GM19467 (cell line): Measurements from ENCODE around the gene MRNIP.
"Not testable (repeated sequence)": the region's sequence is repeated elsewhere in the genome, so short reads cannot be mapped to it uniquely, and the experiment has no call there.

ENCODE experiments used
- ATAC-seq: cut with Tn5 transposase; IDR thresholded peaks from one replicate; pipeline ENCODE4 v1.9.1; 2021; ENCODE audit warnings: mild to moderate bottlenecking, moderate library complexity; ENCODE audit not compliant: unreplicated experiment

MRNIP gene

DNA sequence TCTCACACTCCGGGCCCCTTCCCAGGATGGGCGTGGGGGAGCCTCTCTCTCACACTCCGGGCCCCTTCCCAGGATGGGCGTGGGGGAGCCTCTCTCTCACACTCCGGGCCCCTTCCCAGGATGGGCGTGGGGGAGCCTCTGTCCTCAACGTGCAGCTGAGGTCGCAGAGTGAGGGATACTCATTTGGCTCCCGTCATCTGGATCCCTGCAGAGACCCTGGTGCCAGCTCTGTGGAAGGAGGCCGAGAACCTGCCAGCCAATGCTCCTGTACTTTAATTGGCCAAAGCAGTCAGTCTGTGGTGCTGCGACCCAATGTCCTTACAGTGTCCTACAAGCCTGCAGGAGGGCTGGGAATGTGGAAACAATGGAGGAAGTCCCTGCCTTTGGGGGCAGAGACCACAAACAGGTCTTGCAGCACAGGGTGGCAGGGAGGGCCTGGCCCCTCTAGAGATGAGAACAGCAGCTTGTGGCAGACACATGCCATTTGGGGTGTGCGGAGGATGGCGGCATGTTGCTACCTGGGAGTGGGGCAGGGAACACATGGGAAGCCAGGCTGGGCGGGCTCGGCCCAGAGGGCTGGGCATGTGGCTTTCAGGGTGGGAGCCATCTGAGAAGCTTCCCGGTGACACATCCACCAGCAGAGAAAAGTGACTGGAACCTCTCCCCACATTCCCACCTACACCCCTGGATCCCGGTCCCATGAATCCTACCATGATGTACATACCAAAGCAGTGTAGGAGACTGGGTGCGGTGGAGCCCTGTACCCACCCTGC, 13.6 kb upstream of the MRNIP start:
- ATAC-seq: no peak

DNA sequence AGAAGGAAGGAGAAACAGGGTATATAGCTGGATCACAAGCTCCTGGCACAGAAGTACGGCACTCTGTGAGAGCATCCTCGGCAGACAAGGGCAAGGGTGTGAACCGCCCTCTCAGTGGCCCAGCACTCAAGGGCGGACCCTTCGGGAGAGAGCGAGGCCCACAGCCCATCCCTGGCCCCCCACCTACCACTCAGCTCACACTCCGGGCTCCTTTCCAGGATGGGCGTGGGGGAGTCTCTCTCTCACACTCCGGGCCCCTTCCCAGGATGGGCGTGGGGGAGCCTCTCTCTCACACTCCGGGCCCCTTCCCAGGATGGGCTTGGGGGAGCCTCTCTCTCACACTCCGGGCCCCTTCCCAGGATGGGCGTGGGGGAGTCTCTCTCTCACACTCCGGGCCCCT, 12.9 kb upstream of the MRNIP start:
- ATAC-seq: not testable (repeated sequence)

DNA sequence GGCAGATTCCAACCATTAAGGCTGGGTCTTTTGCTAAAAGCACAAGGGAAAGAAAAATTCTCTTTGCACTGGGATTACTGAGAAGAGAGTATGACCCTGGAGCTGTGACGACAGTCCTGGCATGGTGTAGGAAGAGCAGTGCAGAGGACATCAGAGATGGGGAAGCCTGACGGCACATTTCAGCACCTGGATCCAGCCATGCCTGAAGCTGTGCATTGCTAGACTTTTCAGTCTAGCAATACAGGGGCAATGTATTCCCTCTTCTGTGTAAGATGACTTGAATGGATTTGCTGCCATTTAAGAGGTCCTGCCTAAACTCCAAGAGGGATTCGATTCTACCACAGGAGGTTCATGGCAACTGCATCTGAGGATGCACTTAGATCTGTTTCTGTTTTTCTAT, 12.3 kb upstream of the MRNIP start:
- ATAC-seq: no peak

DNA sequence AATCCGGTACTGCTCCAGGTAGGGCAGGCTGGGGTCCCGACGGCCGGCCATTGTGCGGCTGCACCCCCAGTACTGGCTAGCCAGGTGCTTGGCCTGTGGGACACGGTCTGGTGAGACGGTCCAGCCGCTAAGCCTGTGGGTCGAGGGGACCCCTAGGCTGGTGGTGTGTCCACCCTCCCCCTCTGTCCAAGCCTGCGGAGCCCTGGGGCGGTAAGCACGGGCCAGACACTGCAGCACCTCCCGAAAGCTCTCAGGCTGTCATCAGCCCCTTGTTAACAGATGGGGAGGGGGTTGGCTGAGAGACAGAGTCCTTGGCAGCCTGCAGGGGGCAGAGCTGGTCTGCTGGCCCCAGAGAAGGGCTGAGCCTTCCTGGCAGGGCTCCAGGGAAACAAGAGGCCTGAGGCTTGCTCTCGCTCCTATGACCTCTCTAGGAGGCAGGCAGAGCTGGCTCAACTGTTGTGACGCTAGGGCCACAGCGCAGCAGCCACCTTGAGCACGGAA, 11.8 kb upstream of the MRNIP start:
- ATAC-seq: no peak

DNA sequence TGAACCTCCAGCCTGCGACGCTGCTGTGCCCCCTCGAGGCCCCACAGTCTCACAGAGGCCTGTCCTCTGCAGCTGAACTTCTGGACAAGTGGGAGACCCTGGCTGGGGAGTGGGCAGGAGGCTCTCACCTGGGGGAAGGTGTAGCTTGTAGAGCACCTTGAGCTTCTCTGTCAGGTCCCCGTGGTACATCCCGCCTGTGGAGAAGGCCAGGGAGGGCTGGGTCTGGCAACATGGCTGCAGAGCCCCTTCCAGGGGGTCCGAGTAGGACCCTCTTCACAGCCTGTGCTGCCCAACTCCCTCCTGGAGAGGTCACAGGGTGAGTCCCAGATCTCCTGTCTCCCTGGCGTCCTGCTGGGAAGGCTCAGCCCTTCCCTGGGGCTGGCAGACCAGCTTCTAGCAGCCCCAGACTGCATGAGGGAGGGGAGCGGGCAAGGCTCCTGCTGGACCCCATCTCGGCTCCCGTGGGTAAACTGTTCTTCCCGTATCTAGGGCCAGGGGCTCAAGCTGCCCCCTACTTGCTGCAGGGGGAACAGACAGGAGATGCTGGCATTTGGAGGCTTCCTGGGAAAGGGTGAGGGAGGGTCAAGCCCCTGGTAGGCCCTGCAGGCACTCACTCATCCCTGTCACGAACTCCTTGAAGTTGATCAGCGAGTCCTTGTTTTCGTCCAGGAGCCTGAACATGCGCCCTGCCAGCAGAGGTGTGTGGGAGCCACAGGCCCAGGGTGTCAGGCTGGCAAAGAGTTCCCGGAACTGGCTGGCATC, 11.2 kb upstream of the MRNIP start:
- no peak for ATAC-seq

DNA sequence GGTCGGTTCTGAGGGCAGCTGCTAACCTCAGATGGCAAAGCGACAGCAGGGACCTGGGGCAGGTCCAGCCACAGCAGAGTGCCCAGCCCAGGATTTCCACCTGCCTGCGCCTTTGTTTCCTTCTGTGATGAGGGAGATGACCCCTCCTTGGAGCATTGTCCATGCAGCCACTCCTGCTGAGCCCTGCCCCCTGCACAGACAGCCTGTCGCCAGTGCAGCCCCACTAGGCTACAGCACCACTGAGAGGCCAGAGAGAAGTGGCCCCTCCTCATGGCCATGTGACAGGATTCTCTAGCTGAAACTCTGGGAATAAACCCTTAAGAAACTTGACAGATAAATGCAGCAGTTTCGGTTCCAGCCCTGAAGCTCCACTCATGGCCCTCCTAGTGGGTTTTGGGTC, 10.5 kb upstream of the MRNIP start:
- no peak for ATAC-seq

DNA sequence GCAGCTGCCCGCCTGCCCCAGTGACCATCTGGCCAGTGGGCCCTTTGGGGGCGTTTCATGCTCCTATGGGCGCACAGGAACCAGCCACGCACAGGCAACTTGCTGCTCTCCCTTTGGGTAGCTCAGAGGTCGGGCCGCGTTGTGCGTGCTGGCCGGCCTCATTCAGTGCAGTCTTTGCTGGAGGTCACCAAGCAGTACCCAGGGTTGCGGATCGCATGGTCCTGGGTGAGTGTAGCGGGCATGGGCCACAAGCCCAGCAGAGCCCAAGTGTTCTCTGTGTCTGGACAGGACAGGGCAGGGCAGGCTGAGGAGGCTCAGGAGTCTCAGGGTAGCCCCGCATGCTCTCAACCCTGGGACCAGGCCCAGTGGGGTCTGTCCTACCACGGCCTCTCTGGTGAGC, 9.9 kb upstream of the MRNIP start:
- no peak for ATAC-seq

DNA sequence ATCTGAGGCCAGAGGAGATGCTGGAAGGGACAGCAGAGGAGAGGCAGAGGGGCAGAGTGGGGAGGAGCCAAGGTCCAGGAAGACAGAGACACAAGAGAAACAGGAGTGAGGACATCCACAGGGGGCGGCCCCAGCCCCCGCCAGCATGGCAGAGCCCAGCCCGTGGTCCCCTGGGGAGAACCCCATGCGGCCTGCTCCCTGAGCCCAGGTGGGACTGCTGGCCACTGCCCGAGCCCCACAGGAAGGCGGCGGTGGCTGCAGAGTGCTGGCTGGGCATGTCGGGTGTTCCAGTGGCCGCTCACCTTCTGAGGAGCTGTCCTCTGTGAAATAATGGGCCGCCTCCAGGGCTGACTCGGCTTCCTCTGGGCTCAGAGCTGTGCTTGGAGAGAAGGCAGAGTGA, 8.9 kb upstream of the MRNIP start:
- no peak for ATAC-seq

DNA sequence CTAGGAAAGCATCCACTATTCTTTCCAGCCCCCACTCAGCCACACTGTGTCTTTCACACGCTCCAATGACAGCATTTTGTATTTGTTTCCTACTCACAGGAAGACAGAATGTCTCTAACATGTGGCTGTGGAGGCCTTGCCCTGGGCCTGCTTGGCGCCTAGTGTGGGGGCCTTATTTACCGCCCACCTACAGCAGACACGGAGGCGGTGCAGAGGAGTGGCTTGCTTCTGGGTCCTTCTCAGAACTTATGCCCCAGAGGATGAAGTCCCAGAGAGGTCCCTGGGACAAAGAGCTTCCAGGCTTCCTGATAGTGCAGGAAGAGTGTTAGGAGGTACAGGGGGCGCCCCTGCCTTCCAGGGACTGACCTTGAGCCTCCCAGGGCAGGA, 8.5 kb upstream of the MRNIP start:
- ATAC-seq: no peak

DNA sequence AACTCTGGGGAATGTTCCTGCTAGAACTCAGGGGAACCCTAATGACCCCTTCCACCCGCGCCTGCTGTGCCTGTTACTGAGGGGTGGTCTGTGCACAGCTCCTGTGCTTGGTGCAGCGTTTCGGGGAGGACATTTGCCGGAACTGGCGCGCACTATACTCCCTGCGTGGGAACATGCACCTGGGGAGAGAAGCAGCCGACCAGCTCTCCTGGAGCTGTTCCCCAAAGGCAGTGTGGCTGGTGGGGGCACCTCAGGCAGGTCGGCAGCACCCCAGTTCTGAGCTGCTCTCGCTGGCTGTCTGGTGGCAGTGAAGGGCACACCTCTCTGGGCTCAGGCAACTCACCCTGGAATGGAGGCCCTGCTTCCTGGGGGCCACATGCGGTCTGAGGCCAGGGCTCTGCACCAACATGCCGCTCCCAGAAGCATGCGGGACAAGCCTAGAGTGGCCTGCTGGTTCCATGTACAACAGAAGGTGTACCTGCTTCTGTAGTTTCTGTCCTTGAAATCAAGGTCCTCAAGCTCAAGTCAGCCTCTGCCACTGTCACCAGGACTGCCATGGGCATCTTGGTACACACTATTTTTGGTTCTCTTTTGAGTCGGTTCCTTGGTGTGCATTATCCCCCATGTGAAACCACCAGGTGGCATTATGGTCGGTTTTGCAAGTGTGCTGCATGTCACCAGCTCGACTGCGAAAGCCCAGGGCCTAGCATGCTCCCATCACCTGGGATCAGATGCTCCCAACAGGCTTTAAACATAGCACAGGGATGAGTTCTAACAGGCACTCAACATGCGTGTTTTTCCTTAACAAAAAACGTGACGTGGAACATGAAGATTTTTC, 7.8 kb upstream of the MRNIP start:
- no peak for ATAC-seq

DNA sequence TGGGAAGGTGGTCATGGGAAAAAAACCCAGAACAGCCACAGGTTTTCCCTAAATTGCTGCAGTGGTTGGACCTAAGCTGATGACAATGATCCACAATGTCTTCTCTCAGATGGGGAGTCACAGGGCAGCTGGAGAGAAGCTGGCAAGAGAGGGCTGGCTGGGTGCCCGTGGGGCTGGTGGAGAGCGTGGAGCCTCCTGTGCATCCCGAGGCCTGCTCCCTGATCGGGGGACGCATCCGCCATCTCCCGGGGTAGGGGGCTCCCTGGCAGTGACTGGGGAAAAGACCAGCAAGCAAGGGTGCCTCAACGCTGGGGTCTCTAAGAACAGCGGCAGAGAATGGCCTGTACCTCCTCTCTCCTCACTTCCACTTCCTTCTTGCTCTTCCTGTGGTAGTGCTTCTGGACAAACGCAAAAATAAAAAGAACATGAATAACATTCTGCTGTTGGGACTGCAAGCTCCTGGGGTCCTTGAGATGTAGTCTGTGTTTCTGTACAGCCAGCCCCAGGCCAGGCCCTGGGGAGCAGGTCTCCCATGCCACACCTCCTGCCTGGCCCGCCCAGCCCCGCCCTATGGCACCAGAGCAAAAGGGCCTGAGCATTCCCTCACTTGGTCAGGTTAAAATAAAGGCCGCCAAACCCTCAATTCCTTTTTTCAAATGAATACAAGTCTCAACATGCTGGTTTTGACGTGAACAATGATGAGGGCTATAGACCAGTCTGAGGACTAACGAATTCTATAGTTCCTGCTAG, 7.0 kb upstream of the MRNIP start:
- no peak for ATAC-seq

DNA sequence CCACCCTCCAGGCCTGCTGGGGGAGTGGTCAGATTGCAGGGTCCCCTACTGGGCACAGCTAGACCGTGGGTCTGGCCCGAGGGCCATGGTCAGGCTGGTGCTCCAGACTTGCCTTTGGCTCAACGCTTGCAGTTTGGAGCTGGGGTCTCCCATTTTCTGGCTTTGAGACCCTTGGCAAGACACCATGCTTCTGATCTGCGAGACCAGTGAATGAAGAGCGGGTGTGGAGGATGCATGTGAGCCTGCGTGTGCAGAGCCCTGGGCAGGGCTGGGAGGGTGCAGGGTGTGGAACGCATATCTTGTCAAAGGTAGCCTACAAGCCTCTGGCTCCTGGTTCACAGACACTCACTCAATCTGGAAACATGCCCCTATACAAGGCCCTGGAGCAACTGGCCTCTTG, 6.1 kb upstream of the MRNIP start:
- ATAC-seq: no peak

DNA sequence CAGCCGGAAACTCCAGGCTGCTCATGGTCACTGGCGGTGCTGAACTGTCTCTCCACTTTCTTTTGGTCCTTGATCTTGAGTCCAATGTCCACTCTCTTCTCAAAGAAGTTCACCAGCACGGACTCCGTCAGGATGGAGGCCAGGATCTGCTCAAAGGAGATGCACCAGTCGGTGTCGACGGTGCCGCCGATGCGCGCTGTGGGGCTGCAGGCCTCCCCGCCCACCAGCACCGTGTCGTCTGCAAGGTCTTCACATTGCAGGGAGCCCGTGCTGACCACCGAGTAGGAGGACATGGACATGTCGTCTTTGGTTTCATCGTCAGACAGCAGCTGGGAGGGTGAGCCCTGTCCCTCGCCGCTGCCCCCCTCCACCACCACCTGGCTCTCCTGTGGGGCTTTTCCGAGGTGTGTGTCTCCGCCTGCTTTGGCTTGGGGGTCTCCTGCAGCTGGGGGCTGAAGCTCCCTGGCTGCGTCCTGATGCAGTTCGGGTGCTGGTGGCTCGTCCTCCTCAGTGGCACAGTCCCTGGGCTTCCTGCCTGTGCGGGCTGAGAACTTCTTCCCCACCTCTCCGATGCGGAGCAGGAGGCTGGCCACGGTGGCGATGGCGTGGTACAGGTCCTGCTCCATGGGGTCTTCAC, 5.0 kb upstream of the MRNIP start:
- no peak for ATAC-seq

DNA sequence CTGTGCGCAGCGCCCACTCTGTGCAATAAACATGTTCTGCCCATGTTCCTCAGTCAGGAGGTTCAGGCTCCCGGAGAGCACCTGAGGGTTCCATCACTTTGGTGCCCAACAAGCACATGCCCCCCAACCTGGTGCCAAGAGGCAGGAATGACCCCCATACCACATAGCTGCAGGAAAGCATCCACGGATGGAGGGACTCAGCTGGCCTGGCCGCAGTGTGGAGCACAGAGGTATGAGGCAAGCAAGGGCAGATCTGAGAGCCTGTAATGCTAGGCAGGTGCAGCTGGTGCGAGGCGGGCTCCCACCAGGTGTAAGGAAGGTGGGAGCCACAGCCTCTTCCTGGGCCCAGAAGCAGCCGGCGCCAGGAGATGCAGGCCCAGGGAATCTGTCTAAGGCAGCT, 4.3 kb upstream of the MRNIP start:
- ATAC-seq: no peak

DNA sequence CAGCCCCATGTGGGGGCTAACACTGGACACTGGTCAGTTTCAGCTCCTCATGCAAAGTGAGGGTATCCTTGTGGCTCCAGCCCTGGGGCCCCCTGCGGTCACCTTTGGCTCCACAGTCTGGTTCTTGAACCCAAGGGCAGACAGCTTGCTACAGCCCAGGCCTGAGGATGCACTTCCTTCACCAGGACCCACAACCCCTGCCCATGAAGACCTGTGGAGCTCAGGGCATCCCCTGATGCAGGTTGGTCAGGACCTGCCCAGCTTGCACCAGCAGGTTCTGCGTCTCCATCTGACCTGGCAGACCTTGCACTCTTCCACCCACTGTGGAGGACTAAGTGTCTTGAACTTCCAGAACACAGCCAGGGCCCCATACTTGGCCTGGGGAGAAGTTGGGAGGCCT, 3.7 kb upstream of the MRNIP start:
- ATAC-seq: no peak

DNA sequence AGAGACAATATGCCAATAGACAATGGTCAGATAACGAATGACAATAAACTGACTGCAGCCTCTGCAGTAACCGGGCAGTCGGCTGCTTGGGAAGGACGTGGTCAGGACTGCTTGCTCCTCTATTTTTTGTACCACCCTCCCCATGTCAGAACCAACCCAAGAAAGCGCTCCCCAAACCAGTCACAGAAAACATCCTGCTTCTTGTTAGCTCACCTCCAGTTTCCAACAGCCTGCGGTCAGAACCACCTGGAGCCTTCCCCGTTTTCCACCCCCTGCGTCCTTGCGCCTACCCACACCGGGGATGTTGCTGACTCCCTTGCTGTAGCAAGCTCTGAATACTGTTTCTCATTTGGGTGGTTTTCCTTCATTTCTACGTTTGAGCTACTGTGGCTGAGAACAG, 1.7 kb upstream of the MRNIP start:
- ATAC-seq: no peak

DNA sequence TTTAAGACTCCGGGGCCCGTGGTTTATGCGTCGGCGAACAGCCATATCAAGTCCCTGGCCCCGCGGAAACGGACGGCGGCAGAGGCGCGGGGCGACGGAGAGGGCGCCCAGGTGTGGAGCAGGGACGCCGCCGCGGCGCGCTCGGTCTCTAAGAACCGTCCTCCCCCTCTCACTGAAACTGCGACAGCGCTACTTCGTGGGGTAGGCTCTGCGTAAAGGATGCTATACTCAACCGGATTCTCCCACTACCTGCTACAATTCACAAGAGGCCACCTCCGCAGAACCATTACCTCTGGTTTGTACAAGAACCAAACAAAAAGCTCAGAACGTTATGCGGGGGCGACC, 404 bp downstream of the MRNIP start:
- ATAC-seq: peak; percentile 38

DNA sequence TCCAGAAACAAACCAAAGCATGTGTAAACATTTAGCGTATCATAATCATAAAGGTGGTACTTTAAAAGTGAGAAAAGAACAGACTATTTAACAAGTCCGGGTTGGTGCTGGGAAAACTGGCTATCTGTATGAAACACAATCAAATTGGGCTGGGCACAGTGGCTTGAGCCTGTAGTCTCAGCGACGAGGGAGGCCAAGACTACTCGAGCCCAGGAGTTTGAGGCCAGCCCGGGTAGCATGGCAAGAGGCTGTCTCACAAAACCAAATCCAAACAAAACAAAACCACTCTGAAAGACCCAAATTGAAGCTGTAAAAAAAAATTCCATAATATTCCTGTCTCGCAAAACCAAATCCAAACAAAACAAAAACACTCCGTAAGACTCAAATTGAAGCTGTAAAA, 4.3 kb downstream of the MRNIP start:
- no peak for ATAC-seq

DNA sequence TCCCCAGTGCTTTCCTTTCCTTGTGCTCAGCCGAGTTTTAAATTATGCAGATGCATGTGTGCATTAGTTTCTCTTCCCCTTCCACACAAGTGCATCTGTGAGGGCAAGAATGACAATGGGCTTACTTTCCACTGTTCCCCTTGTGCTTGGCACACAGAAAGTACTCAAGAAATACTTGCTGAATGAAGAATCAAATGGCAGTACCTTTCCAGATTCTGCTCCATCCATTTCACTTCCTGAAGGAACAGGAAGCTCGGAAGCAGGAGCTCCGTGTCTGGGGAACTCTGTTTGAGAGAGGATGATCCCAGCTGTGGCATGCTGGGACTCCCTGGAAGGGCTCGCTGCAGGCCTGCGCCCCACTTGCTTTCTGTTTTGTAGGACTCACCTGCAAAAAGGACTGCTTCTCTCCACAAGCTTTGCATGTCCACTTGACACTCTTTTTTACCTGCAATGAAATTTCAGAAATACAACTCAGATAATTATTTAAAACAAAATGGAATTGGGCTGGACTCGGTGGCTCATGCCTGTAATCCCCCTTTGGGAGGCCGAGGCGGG, 5.5 kb downstream of the MRNIP start:
- ATAC-seq: peak; percentile 83

DNA sequence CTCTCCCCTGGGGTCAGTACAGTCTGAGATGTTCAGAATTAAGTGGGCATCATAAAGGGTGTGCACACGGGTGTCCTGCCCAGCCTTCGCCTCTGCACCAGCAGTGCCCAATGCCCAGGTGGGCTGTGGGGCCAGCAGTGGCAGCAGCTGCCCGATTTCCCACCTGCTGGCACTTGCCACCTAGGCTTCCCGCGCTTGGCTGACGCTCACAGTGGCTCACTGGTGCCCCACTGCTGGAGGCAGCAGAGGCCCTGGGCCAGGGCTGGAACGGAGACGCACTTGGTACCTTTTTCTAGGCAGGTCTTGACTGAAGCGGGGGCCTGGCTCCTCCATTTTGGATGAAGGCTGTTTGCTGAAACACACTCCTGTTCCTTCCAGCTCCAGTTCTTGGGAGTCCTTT, 17.0 kb downstream of the MRNIP start:
- no peak for ATAC-seq
